Ovary (tissue), 9 donors: ENCODE measurements around the gene ITGAE. TPM values are rescaled to one million over a fixed set of nuclear protein-coding genes. Genes with fewer than 3 reads are reported as not detected.

Experiments
- DNase-seq, 5 donors: peaks; one replicate each; pipeline ENCODE4 v3.0.0-alpha.2; 2019 to 2020
- H3K27ac ChIP-seq, 2 donors: fragments of 200-600 bp; one replicate each; pipeline versions ENCODE4 v1.5.1 to v1.8.0; 2019 to 2022
- H3K27me3 ChIP-seq: fragments of 200-600 bp; one replicate; pipeline ENCODE4 v1.8.0; 2022
- H3K36me3 ChIP-seq: fragments of 200-600 bp; sonication (generic); one replicate; pipeline ENCODE4 v1.5.1; 2019
- H3K4me1 ChIP-seq: one replicate; pipeline ENCODE4 v1.8.1; 2013; ENCODE audit warnings: mild to moderate bottlenecking, moderate library complexity; ENCODE audit not compliant: insufficient read depth
- H3K4me3 ChIP-seq: fragments of 200-600 bp; sonication (generic); one replicate; pipeline ENCODE4 v1.5.1; 2017
- H3K9me3 ChIP-seq, 2 donors: fragments of 200-600 bp in 1 of 2; sonication (generic) in 1 of 2; one replicate each; pipeline versions ENCODE4 v1.5.1 to v1.8.1; 2013 to 2019; ENCODE audit warnings: mild to moderate bottlenecking in 1 of 2, moderate library complexity in 1 of 2
- EP300 ChIP-seq: sonication (generic); formaldehyde crosslinking; IDR thresholded peaks from one replicate; pipeline ENCODE4 v1.6.1; 2017; ENCODE audit warnings: antibody characterized with exemption
- POLR2A ChIP-seq: fragments of 450-650 bp; IDR thresholded peaks from one replicate; pipeline ENCODE4 v1.6.1; 2017; ENCODE audit warnings: antibody characterized with exemption, mild to moderate bottlenecking, moderate library complexity
- WGBS, 3 donors: extraction: QIAGEN DNeasy Blood & Tissue Kit in 1 of 3; methylation state at CpG; one replicate each; pipeline versions ENCODE4 v1.1.5 to v1.1.7; 2013 to 2017; 5-methylcytosine and 5-hydroxymethylcytosine counted together
- intact Hi-C, 4 donors: fragments of 100-400 bp; cut with DNase I; formaldehyde crosslinking; loops; one replicate each; pipeline versions ENCODE4 v1.11.0 to v1.15.1; 2022 to 2023
- polyA plus RNA-seq, 2 donors: library from polyadenylated mRNA; stranded (reverse); fragments of 200-250 nt in 1 of 2; fragments of 350-450 nt in 1 of 2; fragmentation: Illumina TruSeq in 1 of 2; extraction: RNeasy Lipid Tissue Mini Kit (QIAGEN cat#74804) in 1 of 2; gene quantifications; one replicate each; pipeline ENCODE4 v1.2.3, GENCODE V29; 2013 to 2014
- total RNA-seq, 7 donors: library from RNA; depleted of rRNA in 2 of 7; stranded (reverse); fragments of >200 nt in 2 of 7; fragmentation: NEBNext Ultra II Directional in 3 of 7; extraction: Animal tissue kit (Norgen Biotek cat#: 25700) in 3 of 7; gene quantifications; one replicate each; pipeline versions ENCODE4 v1.1.0 to v1.2.4, GENCODE V29; 2016 to 2023
- TF ChIP-seq, protein P1 (sequence below), 3 donors: fragments of 450-650 bp in 2 of 3; fragments of 200-600 bp in 1 of 3; IDR thresholded peaks; one replicate each; pipeline versions ENCODE4 v1.5.1 to v1.8.0; 2016 to 2022; ENCODE audit warnings: antibody characterized with exemption in 3 of 3, mild to moderate bottlenecking in 1 of 3
- donor health status: DM: no; HTN: no; CAD: no; lungs with moderate emphysema.
- donor health status: DM: no; HTN: no; CAD: no.
- donor health status: Bipolar disorder and iron deficiency.
- donor health status: DM: yes; HTN: yes; CAD: no.
- donor health status: DM: no; HTN: no; CAD: no.
- donor health status: DM: yes; HTN: yes; CAD: no.

ITGAE gene
- total and polyA plus RNA-seq, 9 donors: 13.3 to 27.0 (median 17.2) TPM

DNA sequence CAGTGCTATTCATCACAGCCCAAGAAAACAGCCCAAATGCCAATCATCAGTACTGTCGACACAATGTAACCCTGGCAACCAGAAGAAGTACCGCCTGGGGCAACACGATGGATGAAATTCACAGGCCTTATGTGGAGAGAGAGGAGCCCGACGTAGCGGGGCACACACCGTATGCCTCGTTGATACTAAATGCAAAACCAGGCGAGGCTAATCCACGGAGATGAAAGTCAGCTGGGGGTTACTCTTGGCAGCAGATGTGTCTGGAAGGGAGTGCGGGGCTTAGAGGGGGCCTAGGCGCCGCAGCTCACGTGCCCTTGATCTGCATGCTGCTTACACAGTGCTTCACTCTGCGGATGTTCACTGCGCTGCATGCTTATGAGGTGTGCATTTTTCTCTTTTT is 29.8 kb downstream of the ITGAE start:
- H3K4me1 ChIP-seq: no peaks in the 10 kb centered on the region
- no peak for TF ChIP-seq POLR2A
- TF ChIP-seq, protein P1, sequence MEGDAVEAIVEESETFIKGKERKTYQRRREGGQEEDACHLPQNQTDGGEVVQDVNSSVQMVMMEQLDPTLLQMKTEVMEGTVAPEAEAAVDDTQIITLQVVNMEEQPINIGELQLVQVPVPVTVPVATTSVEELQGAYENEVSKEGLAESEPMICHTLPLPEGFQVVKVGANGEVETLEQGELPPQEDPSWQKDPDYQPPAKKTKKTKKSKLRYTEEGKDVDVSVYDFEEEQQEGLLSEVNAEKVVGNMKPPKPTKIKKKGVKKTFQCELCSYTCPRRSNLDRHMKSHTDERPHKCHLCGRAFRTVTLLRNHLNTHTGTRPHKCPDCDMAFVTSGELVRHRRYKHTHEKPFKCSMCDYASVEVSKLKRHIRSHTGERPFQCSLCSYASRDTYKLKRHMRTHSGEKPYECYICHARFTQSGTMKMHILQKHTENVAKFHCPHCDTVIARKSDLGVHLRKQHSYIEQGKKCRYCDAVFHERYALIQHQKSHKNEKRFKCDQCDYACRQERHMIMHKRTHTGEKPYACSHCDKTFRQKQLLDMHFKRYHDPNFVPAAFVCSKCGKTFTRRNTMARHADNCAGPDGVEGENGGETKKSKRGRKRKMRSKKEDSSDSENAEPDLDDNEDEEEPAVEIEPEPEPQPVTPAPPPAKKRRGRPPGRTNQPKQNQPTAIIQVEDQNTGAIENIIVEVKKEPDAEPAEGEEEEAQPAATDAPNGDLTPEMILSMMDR (IDR thresholded peaks at IDR 0.05): no peak
- TF ChIP-seq EP300: no peak
- no peak for DNase-seq
- H3K27ac ChIP-seq: no peak overlapping the region
- no peaks in the 10 kb centered on the region for H3K9me3 ChIP-seq
- no peaks in the 10 kb centered on the region for H3K27me3 ChIP-seq
- 79 to 83% (median 82%) methylated on average over 16 of the region's 16 CpGs for WGBS, 3 donors
- no peak overlapping the region for H3K4me3 ChIP-seq
- H3K36me3 ChIP-seq: no peaks in the 10 kb centered on the region
- intact Hi-C loops: no loop called here

GRCh38 chr17:3770466-3770865 is 30.5 kb downstream of the ITGAE start:
- no peak overlapping the region for H3K27ac ChIP-seq
- no peak for TF ChIP-seq POLR2A
- TF ChIP-seq EP300: no peak
- TF ChIP-seq, protein P1 (IDR thresholded peaks at IDR 0.05): no peak
- no peaks in the 10 kb centered on the region for H3K27me3 ChIP-seq
- no peaks in the 10 kb centered on the region for H3K4me1 ChIP-seq
- no peaks in the 10 kb centered on the region for H3K9me3 ChIP-seq
- intact Hi-C loops: no loop called here
- no peak for DNase-seq
- 57 to 75% (median 72%) methylated on average over 8 of the region's 8 CpGs for WGBS, 3 donors
- no peak overlapping the region for H3K4me3 ChIP-seq
- H3K36me3 ChIP-seq: no peaks in the 10 kb centered on the region

- Histone ChIP-seq H3K4me3 (no peak overlapping the region), H3K27ac (no peak overlapping the region), H3K27me3 (no peaks in the 10 kb centered on the region), H3K9me3 (no peaks in the 10 kb centered on the region), H3K4me1 (no peaks in the 10 kb centered on the region), H3K36me3 (no peaks in the 10 kb centered on the region)
- DNase-seq: no peak
- 69 to 72% (median 70%) methylated on average over 8 of the region's 8 CpGs for WGBS, 3 donors
- intact Hi-C loops: no loop called here
- TF ChIP-seq POLR2A (no peak), EP300 (no peak)
- TF ChIP-seq, protein P1 (IDR thresholded peaks at IDR 0.05): no peak
Observed at GRCh38 chr17:3768769-3769168, 32.2 kb downstream of the ITGAE start.

- no peak for DNase-seq
Observed at GRCh38 chr17:3768341-3768740, 32.6 kb downstream of the ITGAE start.

More at GRCh38 chr17:3768341-3768740, 32.6 kb downstream of the ITGAE start:
- Histone ChIP-seq H3K4me1 (no peaks in the 10 kb centered on the region), H3K27me3 (no peaks in the 10 kb centered on the region), H3K9me3 (no peaks in the 10 kb centered on the region), H3K4me3 (no peak overlapping the region), H3K36me3 (no peaks in the 10 kb centered on the region), H3K27ac (no peak overlapping the region)
- WGBS, 3 donors: 92 to 96% (median 94%) methylated on average over 9 of the region's 9 CpGs
- TF ChIP-seq EP300 (no peak), POLR2A (no peak)
- TF ChIP-seq, protein P1 (IDR thresholded peaks at IDR 0.05): no peak
- intact Hi-C loops: no loop called here
